ENCODE measurements around the gene SORBS2.
A peak's percentile ranks its signal among the peaks of the same experiment; 100 is the strongest.

The SORBS2 gene

GRCh38 chr4:185666156-185666555 is 145.8 kb downstream of the SORBS2 start:
- no peak for DNase-seq

GRCh38 chr4:185665655-185666054 is 146.3 kb downstream of the SORBS2 start:
- no peak for DNase-seq

GRCh38 chr4:185664481-185664880 is 147.5 kb downstream of the SORBS2 start:
- DNase-seq: no peak

- DNase-seq: no peak
Measured at GRCh38 chr4:185662030-185662778, 149.8 kb downstream of the SORBS2 start.

- no peak for DNase-seq
Measured at GRCh38 chr4:185660340-185660739, 151.7 kb downstream of the SORBS2 start.

GRCh38 chr4:185657699-185658098 is 154.3 kb downstream of the SORBS2 start:
- DNase-seq: no peak

GRCh38 chr4:185657183-185657582 is 154.8 kb downstream of the SORBS2 start:
- DNase-seq: no peak

- DNase-seq: no peak
Measured at GRCh38 chr4:185656467-185656931, 155.5 kb downstream of the SORBS2 start.

- no peak for DNase-seq
Measured at GRCh38 chr4:185654965-185655554, 156.9 kb downstream of the SORBS2 start.

- DNase-seq: no peak
Measured at GRCh38 chr4:185654311-185654710, 157.7 kb downstream of the SORBS2 start.

GRCh38 chr4:185651851-185652250 is 160.1 kb downstream of the SORBS2 start:
- DNase-seq: no peak

GRCh38 chr4:185651137-185651677 is 160.8 kb downstream of the SORBS2 start:
- DNase-seq: no peak

- DNase-seq: no peak
Measured at GRCh38 chr4:185648631-185649030, 163.4 kb downstream of the SORBS2 start.

- DNase-seq: no peak
Measured at GRCh38 chr4:185645403-185645802, 166.6 kb downstream of the SORBS2 start.

- no peak for DNase-seq
Measured at GRCh38 chr4:185644408-185644807, 167.6 kb downstream of the SORBS2 start.

- no peak for DNase-seq
Measured at GRCh38 chr4:185642907-185643306, 169.1 kb downstream of the SORBS2 start.

GRCh38 chr4:185640811-185641675 is 171.0 kb downstream of the SORBS2 start:
- peak; percentile 48 for DNase-seq

GRCh38 chr4:185638548-185639301 is 173.3 kb downstream of the SORBS2 start:
- no peak for DNase-seq

GRCh38 chr4:185638093-185638492 is 173.9 kb downstream of the SORBS2 start:
- no peak for DNase-seq

- DNase-seq: no peak
Measured at GRCh38 chr4:185637163-185637875, 174.7 kb downstream of the SORBS2 start.

GRCh38 chr4:185634066-185634652 is 177.8 kb downstream of the SORBS2 start:
- DNase-seq: no peak

Data from NCI-H1105 treated with DMSO at 0.1 percent for 48 hours (cell line).